GM03348 (cell line): ENCODE data around the gene GATAD2A.

Experiments
- DNase-seq: peaks from one replicate; pipeline ENCODE4 v3.0.0; 2012; ENCODE audit warnings: low spot score

The GATAD2A gene

DNA sequence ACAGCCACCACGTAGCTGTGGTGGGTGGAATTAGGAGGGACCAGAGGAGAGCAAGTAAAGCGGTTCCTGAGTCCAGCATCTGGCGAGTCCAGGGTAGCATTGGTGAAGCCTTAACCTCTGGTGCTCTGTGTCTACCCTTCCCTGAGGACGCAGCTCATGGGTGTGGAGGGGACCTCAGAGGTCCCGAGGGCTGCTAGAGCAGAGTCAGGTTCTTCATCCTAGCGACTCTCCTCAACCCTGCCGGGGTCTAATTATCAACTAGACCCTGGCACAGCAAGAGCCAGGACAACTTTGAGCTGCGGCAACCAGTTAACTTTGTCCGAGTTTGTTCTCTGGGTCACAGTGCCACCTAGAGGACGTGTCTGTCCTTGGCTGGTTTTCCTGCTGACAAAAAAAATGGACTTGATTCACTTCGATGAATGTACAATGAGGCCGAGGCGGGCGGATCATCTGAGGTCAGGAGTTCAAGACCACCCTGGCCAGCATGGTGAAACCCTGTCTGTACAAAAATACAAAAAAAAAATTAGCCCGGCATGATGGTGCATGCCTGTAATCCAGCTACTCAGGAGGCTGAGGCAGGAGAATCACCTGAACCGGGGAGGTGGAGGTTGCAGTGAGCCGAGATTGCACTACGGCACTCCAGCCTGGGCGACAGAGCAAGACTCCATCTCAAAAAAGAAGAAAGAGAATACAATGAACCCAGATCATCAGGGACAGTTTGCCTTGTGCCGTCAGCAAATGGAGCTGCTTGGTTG is 84.9 kb downstream of the GATAD2A start:
- DNase-seq: peak; percentile 89

DNA sequence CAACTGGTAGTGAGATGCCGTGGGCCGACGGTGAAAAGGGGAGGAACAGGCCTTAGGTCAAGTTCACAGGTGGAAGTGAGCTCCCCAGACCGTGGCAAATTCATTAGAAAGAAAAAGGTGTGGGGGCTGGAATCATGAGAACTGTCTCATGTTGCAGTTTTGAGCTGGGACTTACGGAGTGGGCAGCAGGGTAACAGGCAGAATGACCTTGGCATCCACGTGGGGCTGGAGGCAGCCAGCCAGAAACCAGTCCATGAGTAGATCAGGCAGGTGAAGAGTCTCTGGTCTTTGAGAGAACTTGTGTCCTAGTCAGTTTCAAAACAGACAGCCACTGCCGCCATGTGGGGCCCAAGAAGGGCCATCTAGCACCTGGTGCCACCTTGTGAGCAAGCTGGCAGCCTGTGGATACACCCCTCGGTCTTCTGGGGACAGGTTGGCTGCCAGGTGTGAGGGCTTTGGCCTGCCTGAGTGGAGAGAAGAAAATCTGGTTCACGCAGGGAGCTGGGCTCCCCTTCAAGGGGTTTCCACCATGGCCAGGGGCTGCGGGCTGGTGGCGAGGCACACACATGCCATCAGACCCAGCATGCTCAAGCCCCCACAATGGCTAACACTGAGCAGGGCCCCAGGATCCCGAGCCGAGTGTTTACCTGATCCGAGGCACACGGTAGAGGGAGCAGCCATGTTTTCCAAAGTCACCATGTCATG is 86.0 kb downstream of the GATAD2A start:
- no peak for DNase-seq

DNA sequence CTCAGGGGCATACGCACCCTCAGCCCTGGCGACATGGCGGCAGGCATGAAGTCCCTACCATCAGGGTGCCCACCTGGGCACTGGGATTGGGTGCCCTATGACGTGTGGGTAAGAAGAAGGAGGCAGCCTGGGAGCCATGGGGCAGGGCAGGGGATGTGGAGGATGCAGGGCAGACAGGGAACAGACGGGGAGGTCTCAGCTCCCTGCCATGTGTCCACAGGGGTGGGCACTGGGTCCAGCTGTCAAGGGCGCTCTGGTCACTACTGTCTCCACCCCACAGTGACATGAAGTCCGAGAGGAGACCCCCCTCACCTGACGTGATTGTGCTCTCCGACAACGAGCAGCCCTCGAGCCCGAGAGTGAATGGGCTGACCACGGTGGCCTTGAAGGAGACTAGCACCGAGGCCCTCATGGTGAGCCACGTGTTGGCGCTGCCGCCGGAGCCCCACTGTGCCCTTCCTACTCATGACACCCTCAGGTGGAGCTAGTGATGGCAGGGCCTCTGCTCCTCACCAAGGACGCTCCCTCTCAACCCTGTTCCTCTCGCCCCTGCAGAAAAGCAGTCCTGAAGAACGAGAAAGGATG is 86.6 kb downstream of the GATAD2A start:
- no peak for DNase-seq

DNA sequence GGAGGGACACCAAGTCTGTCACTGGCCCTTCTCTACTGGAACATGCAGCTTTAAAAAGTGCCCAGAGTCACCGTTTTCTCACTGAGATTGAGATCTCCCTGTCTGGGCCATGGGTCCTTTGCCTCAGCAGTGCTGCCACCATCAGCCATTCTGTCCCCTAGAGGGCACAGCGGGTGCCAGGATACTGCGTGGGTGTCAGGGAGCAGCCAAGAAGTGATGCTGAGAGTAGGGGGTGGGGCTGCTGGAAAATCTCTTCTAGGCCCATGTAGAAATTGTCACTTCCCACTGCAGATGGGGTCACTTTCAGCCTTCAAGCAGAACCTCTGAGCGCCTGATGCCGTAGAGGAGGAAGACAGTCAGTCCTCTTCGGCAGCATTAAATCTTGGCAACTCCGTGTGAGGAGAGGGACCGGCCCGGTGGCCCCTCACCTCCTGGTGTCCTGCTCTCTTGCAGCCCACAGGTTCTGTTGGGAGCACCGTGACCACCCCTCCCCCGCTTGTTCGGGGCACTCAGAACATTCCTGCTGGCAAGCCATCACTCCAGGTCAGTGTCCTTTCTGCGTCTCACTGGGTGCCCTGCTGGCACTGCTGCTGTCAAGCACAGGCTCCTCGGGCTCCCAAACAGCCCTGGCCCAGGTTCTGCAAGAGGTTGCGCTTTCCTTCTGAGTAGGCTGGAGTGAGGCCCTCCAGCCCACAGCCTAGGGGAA is 88.5 kb downstream of the GATAD2A start:
- no peak for DNase-seq

DNA sequence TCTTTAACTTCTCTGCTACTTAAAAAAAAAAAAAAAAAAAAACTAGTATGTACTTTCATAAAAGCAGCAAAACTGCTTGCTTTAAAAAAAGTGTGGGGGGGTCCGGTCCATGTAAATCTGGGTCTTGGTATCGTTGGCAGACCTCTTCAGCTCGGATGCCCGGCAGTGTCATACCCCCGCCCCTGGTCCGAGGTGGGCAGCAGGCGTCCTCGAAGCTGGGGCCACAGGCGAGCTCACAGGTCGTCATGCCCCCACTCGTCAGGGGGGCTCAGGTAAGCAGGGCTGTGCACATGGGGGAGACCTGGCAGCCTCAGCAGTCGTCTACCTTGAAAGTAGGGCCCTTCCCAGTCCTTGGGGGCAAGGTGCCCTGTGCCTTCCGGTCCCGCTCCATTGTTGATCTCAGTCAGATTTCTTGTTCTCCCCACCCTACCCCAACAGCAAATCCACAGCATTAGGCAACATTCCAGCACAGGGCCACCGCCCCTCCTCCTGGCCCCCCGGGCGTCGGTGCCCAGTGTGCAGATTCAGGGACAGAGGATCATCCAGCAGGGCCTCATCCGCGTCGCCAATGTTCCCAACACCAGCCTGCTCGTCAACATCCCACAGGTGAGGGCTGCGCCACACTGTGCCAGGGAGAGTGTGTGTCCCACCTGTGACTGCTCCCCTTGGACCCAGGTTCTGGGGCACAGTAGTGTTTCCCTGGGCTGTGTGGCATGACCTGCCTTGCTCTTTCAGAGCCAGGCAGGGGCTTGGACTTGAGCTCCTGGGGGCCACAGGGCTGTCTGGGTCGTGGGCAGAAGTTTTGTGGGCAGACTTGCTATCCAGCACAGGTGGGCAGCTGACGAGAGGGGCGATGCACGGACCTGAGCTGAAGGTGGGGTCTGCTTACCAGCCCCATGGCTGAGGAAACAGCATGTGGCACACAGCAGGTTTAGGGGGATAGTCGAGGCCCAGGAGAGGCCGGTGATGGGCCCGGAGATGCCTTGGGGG is 90.4 kb downstream of the GATAD2A start:
- no peak for DNase-seq

DNA sequence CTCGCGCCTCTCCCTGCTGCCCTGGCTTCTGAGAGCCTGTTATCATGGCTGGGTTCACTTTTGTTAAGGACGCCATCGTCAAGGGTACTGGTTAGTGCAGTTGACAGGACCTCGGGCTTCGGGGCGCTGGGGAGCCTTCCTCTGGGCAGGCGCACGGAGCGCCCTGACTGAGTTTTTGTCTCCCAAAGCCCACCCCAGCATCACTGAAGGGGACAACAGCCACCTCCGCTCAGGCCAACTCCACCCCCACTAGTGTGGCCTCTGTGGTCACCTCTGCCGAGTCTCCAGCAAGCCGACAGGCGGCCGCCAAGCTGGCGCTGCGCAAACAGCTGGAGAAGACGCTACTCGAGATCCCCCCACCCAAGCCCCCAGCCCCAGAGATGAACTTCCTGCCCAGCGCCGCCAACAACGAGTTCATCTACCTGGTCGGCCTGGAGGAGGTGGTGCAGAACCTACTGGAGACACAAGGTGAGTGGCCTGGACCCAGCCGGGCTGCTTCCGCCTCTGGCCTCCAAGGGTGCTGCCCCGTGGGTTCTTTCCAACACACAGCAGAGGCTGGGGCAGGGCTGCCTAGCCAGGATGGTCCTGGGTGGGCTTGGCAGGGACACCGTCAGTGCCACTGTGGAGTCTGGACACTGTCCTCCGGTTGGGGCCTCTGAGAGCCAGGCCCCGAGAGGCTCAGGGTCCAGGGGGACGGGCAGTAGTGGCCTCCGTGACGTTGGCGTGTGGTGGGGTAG is 92.9 kb downstream of the GATAD2A start:
- DNase-seq: no peak

DNA sequence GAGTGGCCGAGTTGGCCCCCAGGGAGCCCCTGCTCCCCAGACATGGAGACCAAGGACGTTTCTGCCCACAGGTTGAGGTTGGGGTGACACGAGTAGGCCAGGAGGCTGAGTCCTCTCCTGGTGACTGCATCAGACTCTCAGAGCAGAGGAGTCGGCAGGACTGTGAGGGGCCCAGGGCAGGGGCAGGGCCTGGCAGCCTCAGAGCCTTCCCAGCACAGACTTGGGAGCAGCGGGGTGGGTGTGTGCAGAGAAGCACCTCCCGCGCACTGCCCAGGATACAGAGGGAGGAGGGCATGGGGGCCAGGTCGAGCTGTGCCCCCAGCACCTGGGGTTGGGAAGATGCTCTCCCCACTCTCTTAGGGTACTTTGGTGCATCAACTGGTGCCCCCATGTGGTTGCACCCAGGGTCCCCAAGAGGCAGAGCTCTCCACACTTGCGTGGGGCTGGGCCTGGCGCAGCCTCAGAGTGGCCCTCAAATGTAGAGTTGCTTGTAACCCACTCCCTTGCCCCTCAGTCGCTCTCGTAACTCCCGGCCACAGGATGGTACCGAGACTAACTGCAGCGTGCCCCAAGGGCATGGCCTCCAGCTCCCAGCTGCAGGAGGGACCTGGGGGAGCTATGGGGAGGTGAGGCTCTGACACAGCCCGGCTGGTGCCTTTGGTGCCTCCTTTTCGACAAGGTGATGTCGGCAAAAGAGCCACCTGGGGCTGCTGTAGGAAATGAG is 94.0 kb downstream of the GATAD2A start:
- no peak for DNase-seq

DNA sequence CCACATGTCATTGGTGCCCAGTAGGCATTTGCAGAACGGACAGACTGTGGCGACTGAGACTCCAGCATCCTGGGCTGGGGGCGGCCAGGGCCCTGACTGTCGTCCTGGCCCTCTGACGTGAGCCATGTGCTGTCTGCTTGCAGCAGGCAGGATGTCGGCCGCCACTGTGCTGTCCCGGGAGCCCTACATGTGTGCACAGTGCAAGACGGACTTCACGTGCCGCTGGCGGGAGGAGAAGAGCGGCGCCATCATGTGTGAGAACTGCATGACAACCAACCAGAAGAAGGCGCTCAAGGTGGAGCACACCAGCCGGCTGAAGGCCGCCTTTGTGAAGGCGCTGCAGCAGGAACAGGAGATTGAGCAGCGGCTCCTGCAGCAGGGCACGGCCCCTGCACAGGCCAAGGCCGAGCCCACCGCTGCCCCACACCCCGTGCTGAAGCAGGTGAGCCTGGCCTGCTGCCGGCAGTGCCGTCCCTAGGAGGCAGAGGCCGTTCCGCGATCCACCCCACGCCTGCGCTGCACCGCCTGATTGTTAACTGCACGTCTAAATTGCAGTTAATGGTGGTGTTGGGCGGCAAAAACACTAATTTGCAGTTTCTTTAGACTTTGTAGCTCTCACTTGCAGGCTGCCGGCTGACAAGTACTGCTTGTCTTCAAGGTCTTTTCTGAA is 95.6 kb downstream of the GATAD2A start:
- no peak for DNase-seq

DNA sequence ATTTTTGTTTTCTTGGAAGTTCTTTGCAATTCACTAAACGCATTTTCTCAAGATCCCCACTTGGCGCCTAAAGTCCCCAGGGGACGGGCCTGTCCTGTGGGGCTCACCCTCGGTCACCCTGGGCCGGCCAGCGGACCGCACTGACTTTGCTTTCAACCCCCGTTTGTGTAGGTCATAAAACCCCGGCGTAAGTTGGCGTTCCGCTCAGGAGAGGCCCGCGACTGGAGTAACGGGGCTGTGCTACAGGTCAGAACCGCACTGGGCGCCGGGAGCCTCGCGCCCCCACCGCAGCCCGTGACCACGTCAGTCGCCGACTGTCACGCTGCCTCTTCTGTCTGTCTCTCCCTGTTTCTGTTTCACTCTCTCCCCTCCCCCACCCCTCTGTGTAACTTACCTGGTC is 96.3 kb downstream of the GATAD2A start:
- DNase-seq: no peak

DNA sequence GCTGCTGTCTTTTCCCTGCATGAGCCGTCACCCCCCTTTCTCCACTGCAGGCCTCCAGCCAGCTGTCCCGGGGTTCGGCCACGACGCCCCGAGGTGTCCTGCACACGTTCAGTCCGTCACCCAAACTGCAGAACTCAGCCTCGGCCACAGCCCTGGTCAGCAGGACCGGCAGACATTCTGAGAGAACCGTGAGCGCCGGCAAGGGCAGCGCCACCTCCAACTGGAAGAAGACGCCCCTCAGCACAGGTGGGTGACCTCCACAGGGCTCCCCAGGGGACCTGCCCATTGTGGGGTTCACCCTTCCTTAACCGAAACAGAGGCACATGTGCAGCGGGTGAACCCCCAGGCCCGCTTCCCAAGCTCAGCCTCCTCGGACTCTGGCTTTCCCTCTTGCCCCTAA is 96.8 kb downstream of the GATAD2A start:
- DNase-seq: no peak

DNA sequence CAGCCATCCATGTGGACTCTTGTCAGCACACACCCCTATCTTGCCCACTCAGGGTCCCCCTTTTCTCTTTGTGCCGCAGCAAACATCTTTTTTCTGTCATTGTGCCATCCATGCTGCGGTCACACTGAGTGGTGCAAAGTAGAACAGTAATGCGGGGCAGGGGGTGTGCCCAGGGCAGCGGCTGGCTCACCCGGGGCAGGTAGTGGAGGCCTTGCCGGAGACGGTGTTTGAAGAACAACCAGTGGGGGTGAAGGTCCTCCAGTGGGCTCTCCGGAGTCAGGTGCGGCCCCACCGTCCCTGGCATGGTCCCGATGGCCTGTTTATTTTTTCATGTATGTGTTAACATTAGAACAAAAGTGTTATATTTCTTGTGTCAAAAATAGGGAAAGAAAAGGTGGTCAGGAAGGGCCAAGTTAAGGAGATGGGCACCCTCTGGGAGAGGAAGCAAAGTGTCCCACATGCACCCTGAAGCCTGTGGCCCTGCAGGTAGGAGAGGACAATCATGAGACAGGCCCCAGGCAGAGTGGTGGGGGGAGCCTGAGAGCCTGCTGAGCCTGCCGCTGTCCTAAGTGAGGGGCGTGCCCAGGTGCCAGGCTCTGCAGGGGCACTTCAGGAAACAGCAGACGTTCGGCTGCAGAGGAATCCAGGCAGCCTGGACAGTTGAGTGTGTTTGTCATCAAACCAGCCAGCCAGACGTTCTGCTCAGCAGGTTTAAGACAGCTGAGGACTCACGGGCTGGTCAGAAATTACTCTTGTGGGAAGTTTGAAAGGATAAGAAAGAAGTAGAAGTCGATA is 97.5 kb downstream of the GATAD2A start:
- no peak for DNase-seq

DNA sequence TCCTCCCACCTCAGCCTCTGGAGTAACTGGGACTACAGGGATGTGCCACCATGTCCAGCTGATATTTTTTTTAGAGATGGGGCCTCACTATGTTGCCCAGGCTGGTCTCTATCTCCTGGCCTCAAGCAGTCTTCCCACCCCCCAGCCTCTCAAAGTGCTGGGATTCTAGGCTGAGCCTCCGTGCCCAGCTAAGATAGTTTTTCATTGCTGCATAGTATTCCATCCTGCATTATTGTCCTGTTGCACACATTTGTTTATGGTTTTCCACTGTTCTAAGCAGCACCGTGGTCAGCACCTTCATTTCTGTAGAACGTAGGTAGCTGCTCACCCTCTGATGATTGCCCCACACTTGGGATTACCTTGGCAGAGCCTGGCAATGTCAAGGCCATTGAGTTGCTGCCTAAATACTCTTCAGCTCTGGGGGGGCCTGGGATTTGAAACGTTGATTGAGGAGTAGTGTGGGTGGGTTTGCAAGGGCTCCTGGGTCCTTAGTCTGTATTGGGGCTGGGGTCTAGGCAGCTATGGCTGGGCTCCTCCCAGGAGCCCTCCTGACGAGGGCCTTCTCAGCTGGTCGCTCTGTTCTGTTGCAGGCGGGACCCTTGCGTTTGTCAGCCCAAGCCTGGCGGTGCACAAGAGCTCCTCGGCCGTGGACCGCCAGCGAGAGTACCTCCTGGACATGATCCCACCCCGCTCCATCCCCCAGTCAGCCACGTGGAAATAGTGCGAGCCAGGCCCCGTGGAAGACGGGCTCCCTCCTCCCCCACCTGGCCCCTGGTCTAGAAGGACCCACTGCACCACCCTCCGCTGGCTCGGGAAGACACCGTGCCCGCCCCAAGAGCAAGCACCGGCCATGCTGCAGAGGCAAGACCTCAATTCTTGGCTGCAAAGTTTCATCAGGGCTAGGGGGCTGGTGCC is 99.5 kb downstream of the GATAD2A start:
- DNase-seq: no peak

DNA sequence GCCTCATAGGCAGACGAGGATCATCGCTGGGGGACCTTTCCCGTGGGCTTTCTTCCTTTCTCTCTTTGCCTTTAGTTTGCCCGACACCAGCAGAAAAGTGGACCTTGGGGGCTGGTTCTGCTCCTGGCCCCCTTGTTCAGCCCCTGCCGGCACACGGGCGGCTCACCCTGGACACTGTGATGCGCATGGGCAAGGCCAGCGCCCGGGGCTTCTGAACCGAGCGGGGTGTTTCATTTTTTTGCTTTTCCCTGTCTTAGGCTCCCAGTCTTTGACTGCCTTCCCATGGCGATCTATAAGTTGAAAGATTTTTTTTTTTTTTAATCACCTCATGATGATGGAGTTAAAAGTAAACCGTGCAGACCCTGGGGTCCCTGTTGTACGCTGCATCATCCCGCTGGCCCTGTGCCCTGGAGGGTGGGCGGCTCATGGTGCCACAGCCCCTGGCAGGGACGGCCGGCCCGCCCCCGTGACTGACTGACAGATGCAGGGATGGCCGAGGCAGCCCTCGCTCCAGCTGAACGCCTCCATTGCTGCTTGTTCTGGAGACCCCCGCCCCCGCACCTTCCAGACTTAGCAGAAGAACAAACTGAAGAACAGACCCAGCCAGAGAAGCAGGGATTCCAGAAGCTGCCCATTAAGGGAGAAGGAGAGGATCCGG is 100.3 kb downstream of the GATAD2A start:
- DNase-seq: no peak

DNA sequence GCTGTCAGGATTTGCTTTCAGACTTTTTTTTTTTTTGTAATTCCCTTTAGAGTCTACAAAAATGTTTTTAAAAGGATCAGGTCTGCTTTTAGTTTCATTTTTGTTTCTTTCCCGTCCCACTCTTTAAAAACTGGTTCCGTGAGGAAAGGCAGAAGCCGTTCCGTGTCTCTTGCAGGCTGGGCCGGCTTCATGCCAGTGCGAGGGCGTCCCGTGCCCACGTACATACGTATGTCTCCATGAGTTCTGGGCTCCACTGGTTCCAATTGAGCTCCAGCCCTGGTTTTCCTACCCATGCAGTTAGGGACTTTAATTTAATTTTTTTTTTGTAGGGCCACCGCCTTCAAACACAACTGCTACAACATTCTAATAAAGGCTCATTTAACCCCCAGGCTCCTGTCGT is 101.1 kb downstream of the GATAD2A start:
- no peak for DNase-seq

DNA sequence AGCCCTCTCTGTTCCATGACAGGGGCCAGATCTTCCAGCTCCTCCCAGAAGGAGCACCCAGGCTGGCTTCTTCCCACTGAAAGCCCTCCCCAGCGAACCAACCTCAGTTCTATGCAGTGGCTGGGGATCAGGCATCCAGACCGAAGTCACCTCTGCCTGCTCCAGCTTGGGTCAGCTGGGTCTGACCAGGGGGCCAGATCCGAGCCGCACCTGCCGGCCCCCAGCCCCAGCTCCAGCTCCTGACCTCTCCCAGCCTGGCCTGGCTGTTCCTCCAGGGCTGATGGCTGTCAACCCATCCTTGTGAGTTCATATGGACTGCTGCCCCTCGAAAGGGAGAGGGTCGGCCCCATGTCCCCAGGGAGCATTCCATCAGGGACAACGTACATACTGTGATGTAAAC is 101.9 kb downstream of the GATAD2A start:
- no peak for DNase-seq

DNA sequence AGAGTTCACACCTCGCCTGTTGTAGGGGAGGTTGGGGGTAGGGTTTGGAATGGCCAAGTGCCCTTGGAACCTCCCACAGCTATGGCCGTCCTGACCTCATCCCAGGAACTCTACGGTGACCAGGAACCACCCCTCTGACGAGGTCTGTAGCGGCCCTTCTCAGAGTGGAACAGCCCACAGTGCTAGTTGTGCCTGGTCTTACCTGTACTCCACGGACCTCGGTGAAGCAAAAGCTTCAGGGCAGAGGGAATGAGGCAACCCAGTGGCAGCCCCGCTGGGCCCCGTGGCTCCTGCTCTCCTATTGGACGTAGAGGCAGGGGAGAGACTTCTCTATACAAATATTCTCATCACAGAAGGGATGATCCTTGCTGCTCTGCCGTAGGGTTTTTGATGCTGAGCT is 102.7 kb downstream of the GATAD2A start:
- DNase-seq: no peak

DNA sequence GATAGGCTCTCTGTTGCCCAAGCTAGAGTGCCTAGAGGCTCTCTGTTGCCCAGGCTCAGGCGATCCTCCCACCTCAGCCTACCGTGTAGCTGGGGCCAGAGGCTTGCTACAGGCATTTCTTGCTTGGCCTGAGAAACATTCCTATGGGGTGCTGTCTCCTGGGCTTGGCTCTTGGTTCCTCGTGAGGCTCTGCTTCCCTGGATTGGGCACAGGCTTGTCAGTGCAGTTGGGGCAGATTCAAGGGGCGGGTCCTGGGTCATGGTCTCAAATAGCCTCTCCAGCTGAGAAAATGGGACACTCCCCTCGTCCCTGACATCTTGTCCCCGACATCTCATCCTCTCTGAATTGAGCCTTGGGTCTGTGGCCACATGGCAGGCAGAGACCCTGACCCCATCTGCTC is 105.0 kb downstream of the GATAD2A start:
- DNase-seq: peak; percentile 28
